Measurements from ENCODE around the gene USP24. TPM values are rescaled to one million over a fixed set of nuclear protein-coding genes. Genes with fewer than 3 reads are reported as not detected.

Gene USP24
- total RNA-seq, 1 donor from 2014 or later: 57.1 TPM

GRCh38 chr1:55235722-55236121, 20.6 kb upstream of the USP24 start:
- no peak for DNase-seq (ENCODE audit: low spot score, unreplicated experiment)
- no peaks in the 10 kb centered on the region for H3K36me3 Mint-ChIP-seq (ENCODE audit: insufficient read depth)
- no peaks in the 10 kb centered on the region for H3K9me3 Mint-ChIP-seq (ENCODE audit: low read depth)
- H3K4me1 Mint-ChIP-seq (ENCODE audit: low read depth): peaks cover 10% of the 10 kb centered on the region
- no peak overlapping the region for H3K4me3 Mint-ChIP-seq (ENCODE audit: low read depth)
- H3K27me3 Mint-ChIP-seq: peaks cover 5% of the 10 kb centered on the region
- H3K27ac Mint-ChIP-seq: no peak overlapping the region
- no peak for TF ChIP-seq CTCF (IDR thresholded peaks at IDR 0.05; ENCODE audit: unreplicated experiment)

- H3K36me3 Mint-ChIP-seq (ENCODE audit: insufficient read depth): no peaks in the 10 kb centered on the region
- DNase-seq (ENCODE audit: low spot score, unreplicated experiment): no peak
- peaks cover 5% of the 10 kb centered on the region for H3K27me3 Mint-ChIP-seq
- H3K9me3 Mint-ChIP-seq (ENCODE audit: low read depth): no peaks in the 10 kb centered on the region
- no peak for TF ChIP-seq CTCF (IDR thresholded peaks at IDR 0.05; ENCODE audit: unreplicated experiment)
- peaks cover 10% of the 10 kb centered on the region for H3K4me1 Mint-ChIP-seq (ENCODE audit: low read depth)
- H3K27ac Mint-ChIP-seq: no peak overlapping the region
- H3K4me3 Mint-ChIP-seq (ENCODE audit: low read depth): no peak overlapping the region
Measured at GRCh38 chr1:55234016-55234415, 18.9 kb upstream of the USP24 start.

GRCh38 chr1:55233145-55233777, 18.1 kb upstream of the USP24 start:
- Mint-ChIP-seq H3K36me3 (ENCODE audit: insufficient read depth) (no peaks in the 10 kb centered on the region), H3K4me1 (ENCODE audit: low read depth) (peaks cover 10% of the 10 kb centered on the region), H3K9me3 (ENCODE audit: low read depth) (no peaks in the 10 kb centered on the region), H3K27ac (peak overlapping the region; percentile 62), H3K27me3 (peaks cover 5% of the 10 kb centered on the region), H3K4me3 (ENCODE audit: low read depth) (no peak overlapping the region)
- no peak for TF ChIP-seq CTCF (IDR thresholded peaks at IDR 0.05; ENCODE audit: unreplicated experiment)
- DNase-seq (ENCODE audit: low spot score, unreplicated experiment): no peak

GRCh38 chr1:55232448-55233144, 17.4 kb upstream of the USP24 start:
- TF ChIP-seq CTCF (IDR thresholded peaks at IDR 0.05; ENCODE audit: unreplicated experiment): no peak
- Mint-ChIP-seq H3K27me3 (peaks cover 5% of the 10 kb centered on the region), H3K4me3 (ENCODE audit: low read depth) (no peak overlapping the region), H3K36me3 (ENCODE audit: insufficient read depth) (no peaks in the 10 kb centered on the region), H3K9me3 (ENCODE audit: low read depth) (no peaks in the 10 kb centered on the region), H3K4me1 (ENCODE audit: low read depth) (peaks cover 10% of the 10 kb centered on the region), H3K27ac (no peak overlapping the region)
- DNase-seq (ENCODE audit: low spot score, unreplicated experiment): no peak

GRCh38 chr1:55231745-55232144, 16.6 kb upstream of the USP24 start:
- peaks cover 3% of the 10 kb centered on the region for H3K9me3 Mint-ChIP-seq (ENCODE audit: low read depth)

More at GRCh38 chr1:55231745-55232144, 16.6 kb upstream of the USP24 start:
- H3K36me3 Mint-ChIP-seq (ENCODE audit: insufficient read depth): no peaks in the 10 kb centered on the region
- TF ChIP-seq CTCF (IDR thresholded peaks at IDR 0.05; ENCODE audit: unreplicated experiment): no peak
- peaks cover 10% of the 10 kb centered on the region for H3K4me1 Mint-ChIP-seq (ENCODE audit: low read depth)
- no peak overlapping the region for H3K27ac Mint-ChIP-seq
- no peak for DNase-seq (ENCODE audit: low spot score, unreplicated experiment)
- no peak overlapping the region for H3K4me3 Mint-ChIP-seq (ENCODE audit: low read depth)
- peaks cover 5% of the 10 kb centered on the region for H3K27me3 Mint-ChIP-seq
